ENCODE results near the gene DNTT. TPM values are rescaled to one million over a fixed set of nuclear protein-coding genes. Genes with fewer than 3 reads are reported as not detected.

Gene DNTT
- polyA plus RNA-seq, 1 donor from 2014 or later: not detected

DNA sequence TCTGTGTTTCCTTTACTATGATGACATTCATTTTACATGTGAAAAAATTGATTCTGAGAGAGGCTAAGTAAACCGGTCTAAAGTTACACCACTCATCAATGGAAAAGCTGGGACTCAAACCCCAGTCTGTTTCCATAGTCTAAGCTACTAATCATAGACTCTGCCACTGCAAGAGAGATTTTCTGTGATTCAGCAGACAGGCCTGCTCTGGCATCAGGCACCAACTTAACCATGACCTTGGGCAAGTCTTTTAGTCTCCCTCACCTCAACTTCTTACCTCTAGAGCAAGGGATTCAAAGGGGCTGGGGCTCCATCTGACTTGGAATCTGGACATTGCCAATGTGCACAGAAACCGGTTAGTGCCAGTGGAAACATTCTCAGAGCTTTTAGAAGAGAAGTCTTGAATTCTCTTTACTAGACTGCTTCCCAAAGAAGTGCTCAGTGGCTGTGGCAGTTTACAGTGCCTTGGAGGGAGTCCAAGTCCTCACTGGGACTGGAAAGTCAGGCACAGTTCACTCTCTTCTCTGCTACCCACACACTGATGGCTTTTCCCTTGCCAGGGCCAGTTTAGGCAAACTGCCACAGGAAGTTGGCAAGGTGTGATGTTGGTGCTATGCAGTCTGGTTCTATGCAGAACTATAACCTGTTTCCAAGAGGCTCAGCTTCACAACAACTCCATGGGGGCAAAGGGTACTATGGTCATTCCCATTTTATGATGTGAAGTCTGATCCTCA, 28.4 kb upstream of the DNTT start:
- Histone ChIP-seq H3K36me3 (ENCODE audit: insufficient read depth, low read length) (no peaks in the 10 kb centered on the region), H3K4me3 (ENCODE audit: low read length) (no peak overlapping the region), H3K9ac (ENCODE audit: low read length) (no peak overlapping the region), H3F3A (ENCODE audit: insufficient read depth, low read length, poor library complexity, severe bottlenecking) (no peaks in the 10 kb centered on the region), H3K27ac (ENCODE audit: low read length) (no peak overlapping the region), H3K27me3 (ENCODE audit: insufficient read depth, low read depth, low read length) (no peaks in the 10 kb centered on the region), H3K4me2 (ENCODE audit: low read length) (no peak overlapping the region), H2AFZ (ENCODE audit: low read depth, low read length) (no peak overlapping the region), H3K9me3 (ENCODE audit: low read length) (no peaks in the 10 kb centered on the region), H4K20me1 (ENCODE audit: insufficient read depth) (no peaks in the 10 kb centered on the region), H3K9me2 (ENCODE audit: insufficient read depth, low read length) (no peaks in the 10 kb centered on the region), H3K79me2 (replicated peaks; ENCODE audit: insufficient read depth, low read length) (no peaks in the 10 kb centered on the region)
- TF ChIP-seq, protein P1, sequence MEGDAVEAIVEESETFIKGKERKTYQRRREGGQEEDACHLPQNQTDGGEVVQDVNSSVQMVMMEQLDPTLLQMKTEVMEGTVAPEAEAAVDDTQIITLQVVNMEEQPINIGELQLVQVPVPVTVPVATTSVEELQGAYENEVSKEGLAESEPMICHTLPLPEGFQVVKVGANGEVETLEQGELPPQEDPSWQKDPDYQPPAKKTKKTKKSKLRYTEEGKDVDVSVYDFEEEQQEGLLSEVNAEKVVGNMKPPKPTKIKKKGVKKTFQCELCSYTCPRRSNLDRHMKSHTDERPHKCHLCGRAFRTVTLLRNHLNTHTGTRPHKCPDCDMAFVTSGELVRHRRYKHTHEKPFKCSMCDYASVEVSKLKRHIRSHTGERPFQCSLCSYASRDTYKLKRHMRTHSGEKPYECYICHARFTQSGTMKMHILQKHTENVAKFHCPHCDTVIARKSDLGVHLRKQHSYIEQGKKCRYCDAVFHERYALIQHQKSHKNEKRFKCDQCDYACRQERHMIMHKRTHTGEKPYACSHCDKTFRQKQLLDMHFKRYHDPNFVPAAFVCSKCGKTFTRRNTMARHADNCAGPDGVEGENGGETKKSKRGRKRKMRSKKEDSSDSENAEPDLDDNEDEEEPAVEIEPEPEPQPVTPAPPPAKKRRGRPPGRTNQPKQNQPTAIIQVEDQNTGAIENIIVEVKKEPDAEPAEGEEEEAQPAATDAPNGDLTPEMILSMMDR (IDR thresholded peaks at IDR 0.05; ENCODE audit: poor library complexity, severe bottlenecking): no peak
- no peak for TF ChIP-seq SMC3 (conservative IDR thresholded peaks at IDR 0.05; ENCODE audit: poor library complexity)
- TF ChIP-seq TAF1 (IDR thresholded peaks at IDR 0.05; ENCODE audit: low read depth): no peak
- TF ChIP-seq EP300 (conservative IDR thresholded peaks at IDR 0.05; ENCODE audit: poor library complexity, severe bottlenecking): no peak
- TF ChIP-seq, protein P2, sequence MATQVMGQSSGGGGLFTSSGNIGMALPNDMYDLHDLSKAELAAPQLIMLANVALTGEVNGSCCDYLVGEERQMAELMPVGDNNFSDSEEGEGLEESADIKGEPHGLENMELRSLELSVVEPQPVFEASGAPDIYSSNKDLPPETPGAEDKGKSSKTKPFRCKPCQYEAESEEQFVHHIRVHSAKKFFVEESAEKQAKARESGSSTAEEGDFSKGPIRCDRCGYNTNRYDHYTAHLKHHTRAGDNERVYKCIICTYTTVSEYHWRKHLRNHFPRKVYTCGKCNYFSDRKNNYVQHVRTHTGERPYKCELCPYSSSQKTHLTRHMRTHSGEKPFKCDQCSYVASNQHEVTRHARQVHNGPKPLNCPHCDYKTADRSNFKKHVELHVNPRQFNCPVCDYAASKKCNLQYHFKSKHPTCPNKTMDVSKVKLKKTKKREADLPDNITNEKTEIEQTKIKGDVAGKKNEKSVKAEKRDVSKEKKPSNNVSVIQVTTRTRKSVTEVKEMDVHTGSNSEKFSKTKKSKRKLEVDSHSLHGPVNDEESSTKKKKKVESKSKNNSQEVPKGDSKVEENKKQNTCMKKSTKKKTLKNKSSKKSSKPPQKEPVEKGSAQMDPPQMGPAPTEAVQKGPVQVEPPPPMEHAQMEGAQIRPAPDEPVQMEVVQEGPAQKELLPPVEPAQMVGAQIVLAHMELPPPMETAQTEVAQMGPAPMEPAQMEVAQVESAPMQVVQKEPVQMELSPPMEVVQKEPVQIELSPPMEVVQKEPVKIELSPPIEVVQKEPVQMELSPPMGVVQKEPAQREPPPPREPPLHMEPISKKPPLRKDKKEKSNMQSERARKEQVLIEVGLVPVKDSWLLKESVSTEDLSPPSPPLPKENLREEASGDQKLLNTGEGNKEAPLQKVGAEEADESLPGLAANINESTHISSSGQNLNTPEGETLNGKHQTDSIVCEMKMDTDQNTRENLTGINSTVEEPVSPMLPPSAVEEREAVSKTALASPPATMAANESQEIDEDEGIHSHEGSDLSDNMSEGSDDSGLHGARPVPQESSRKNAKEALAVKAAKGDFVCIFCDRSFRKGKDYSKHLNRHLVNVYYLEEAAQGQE (IDR thresholded peaks at IDR 0.05; ENCODE audit: borderline replicate concordance): no peak
- TF ChIP-seq POLR2AphosphoS5 (IDR thresholded peaks at IDR 0.05): no peak
- no peak for TF ChIP-seq RAD21 (conservative IDR thresholded peaks at IDR 0.05)
- TF ChIP-seq EZH2 (IDR thresholded peaks at IDR 0.05; ENCODE audit: borderline replicate concordance, insufficient read depth, low read length, poor library complexity, severe bottlenecking): no peak
- no peak for TF ChIP-seq MXI1 (conservative IDR thresholded peaks at IDR 0.05; ENCODE audit: poor library complexity, severe bottlenecking)

DNA sequence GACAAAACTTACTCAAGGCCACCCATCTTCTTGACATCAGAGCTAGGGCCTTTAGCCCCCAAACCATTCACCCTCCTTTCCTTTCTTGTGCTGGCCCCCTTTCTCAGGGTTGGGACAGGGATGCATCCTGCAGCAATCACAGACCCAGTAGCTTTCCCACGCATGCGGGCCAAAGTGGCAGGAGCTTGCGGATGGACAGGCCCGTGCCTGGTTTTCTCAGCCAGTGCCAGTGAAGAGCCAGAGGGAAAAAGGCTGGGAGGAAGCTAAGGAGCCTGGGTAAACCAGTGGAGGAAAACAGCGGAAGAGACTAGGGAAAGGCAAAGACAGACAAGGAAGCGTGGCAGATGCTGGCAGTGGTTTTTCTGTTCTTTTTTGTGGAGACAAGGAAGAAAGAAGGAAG, 27.8 kb upstream of the DNTT start:
- Histone ChIP-seq H3K27me3 (ENCODE audit: insufficient read depth, low read depth, low read length) (no peaks in the 10 kb centered on the region), H3K4me3 (ENCODE audit: low read length) (no peak overlapping the region), H3K4me2 (ENCODE audit: low read length) (no peak overlapping the region), H3K36me3 (ENCODE audit: insufficient read depth, low read length) (no peaks in the 10 kb centered on the region), H3K9me3 (ENCODE audit: low read length) (no peaks in the 10 kb centered on the region), H3K79me2 (replicated peaks; ENCODE audit: insufficient read depth, low read length) (no peaks in the 10 kb centered on the region), H3K9ac (ENCODE audit: low read length) (no peak overlapping the region), H3K9me2 (ENCODE audit: insufficient read depth, low read length) (no peaks in the 10 kb centered on the region), H3F3A (ENCODE audit: insufficient read depth, low read length, poor library complexity, severe bottlenecking) (no peaks in the 10 kb centered on the region), H4K20me1 (ENCODE audit: insufficient read depth) (no peaks in the 10 kb centered on the region), H2AFZ (ENCODE audit: low read depth, low read length) (no peak overlapping the region), H3K27ac (ENCODE audit: low read length) (no peak overlapping the region)
- TF ChIP-seq EZH2 (IDR thresholded peaks at IDR 0.05; ENCODE audit: borderline replicate concordance, insufficient read depth, low read length, poor library complexity, severe bottlenecking) (no peak), MXI1 (conservative IDR thresholded peaks at IDR 0.05; ENCODE audit: poor library complexity, severe bottlenecking) (no peak), TAF1 (IDR thresholded peaks at IDR 0.05; ENCODE audit: low read depth) (no peak), EP300 (conservative IDR thresholded peaks at IDR 0.05; ENCODE audit: poor library complexity, severe bottlenecking) (no peak), RAD21 (conservative IDR thresholded peaks at IDR 0.05) (no peak), POLR2AphosphoS5 (IDR thresholded peaks at IDR 0.05) (no peak), SMC3 (conservative IDR thresholded peaks at IDR 0.05; ENCODE audit: poor library complexity) (no peak)
- TF ChIP-seq, protein P2 (IDR thresholded peaks at IDR 0.05; ENCODE audit: borderline replicate concordance): no peak
- TF ChIP-seq, protein P1 (IDR thresholded peaks at IDR 0.05; ENCODE audit: poor library complexity, severe bottlenecking): no peak
